GM20431 (cell line): Measurements from ENCODE around the gene AHNAK2.
"Not testable (repeated sequence)": the region's sequence is repeated elsewhere in the genome, so short reads cannot be mapped to it uniquely, and the experiment has no call there.

ENCODE experiments used
- in situ Hi-C: fragments of 300-500 bp; cut with MseI, MboI; formaldehyde crosslinking; loops from one replicate; pipeline ENCODE4 v1.15.0; 2020; ENCODE audit warnings: low sequenced_read_pairs; ENCODE audit not compliant: unreplicated experiment

The AHNAK2 gene

GRCh38 chr14:104957146-104958113 is 20.7 kb downstream of the AHNAK2 start:
- in situ Hi-C loops = no loop called here

GRCh38 chr14:104956290-104956890 is 21.8 kb downstream of the AHNAK2 start:
- in situ Hi-C loops = no loop called here

- in situ Hi-C loops = no loop called here
Measured at GRCh38 chr14:104955396-104955770, 22.8 kb downstream of the AHNAK2 start.

GRCh38 chr14:104954746-104955395 is 23.3 kb downstream of the AHNAK2 start:
- in situ Hi-C loops = no loop called here

- in situ Hi-C loops = no loop called here
Measured at GRCh38 chr14:104953896-104954656, 24.1 kb downstream of the AHNAK2 start.

GRCh38 chr14:104953097-104953496 is 25.1 kb downstream of the AHNAK2 start:
- in situ Hi-C loops = no loop called here

GRCh38 chr14:104951863-104952657 is 26.1 kb downstream of the AHNAK2 start:
- in situ Hi-C loops = not testable (repeated sequence)

GRCh38 chr14:104950701-104951100 is 27.5 kb downstream of the AHNAK2 start:
- in situ Hi-C loops = not testable (repeated sequence)

GRCh38 chr14:104950021-104950420 is 28.2 kb downstream of the AHNAK2 start:
- in situ Hi-C loops = no loop called here

- in situ Hi-C loops = not testable (repeated sequence)
Measured at GRCh38 chr14:104949406-104949955, 28.7 kb downstream of the AHNAK2 start.

GRCh38 chr14:104948736-104949031 is 29.5 kb downstream of the AHNAK2 start:
- in situ Hi-C loops = no loop called here

- in situ Hi-C loops = not testable (repeated sequence)
Measured at GRCh38 chr14:104947881-104948735, 30.1 kb downstream of the AHNAK2 start.

GRCh38 chr14:104947201-104947600 is 31.0 kb downstream of the AHNAK2 start:
- in situ Hi-C loops = not testable (repeated sequence)

- in situ Hi-C loops = not testable (repeated sequence)
Measured at GRCh38 chr14:104945986-104946965, 31.9 kb downstream of the AHNAK2 start.

GRCh38 chr14:104945266-104945665 is 32.9 kb downstream of the AHNAK2 start:
- in situ Hi-C loops = not testable (repeated sequence)

- in situ Hi-C loops = not testable (repeated sequence)
Measured at GRCh38 chr14:104944436-104945205, 33.6 kb downstream of the AHNAK2 start.

GRCh38 chr14:104944016-104944308 is 34.2 kb downstream of the AHNAK2 start:
- in situ Hi-C loops = not testable (repeated sequence)
